Effector memory CD4-positive, alpha-beta T cell (primary cell): ENCODE measurements around the gene MEGF8.

Experiments used
- DNase-seq, 3 donors: peaks; one replicate each; pipeline ENCODE4 v3.0.0-alpha.2; 2020
- H3K27ac ChIP-seq: 2 replicates; pipeline ENCODE4 v1.7.0; 2013; ENCODE audit warnings: mild to moderate bottlenecking, low read length, moderate library complexity; ENCODE audit not compliant: insufficient read depth, poor library complexity, severe bottlenecking
- H3K27me3 ChIP-seq: replicated peaks from 2 replicates; pipeline ENCODE4 v1.7.0; 2013; ENCODE audit warnings: mild to moderate bottlenecking, low read length; ENCODE audit not compliant: insufficient read depth, control insufficient read depth, poor library complexity, severe bottlenecking
- H3K36me3 ChIP-seq: 2 replicates; pipeline ENCODE4 v1.7.0; 2013; ENCODE audit warnings: mild to moderate bottlenecking, low read length, moderate library complexity; ENCODE audit not compliant: control insufficient read depth, insufficient read depth
- H3K4me1 ChIP-seq: 2 replicates; pipeline ENCODE4 v1.7.0; 2013; ENCODE audit warnings: low read length, mild to moderate bottlenecking; ENCODE audit not compliant: control insufficient read depth, insufficient read depth, poor library complexity, severe bottlenecking
- H3K4me3 ChIP-seq: 2 replicates; pipeline ENCODE4 v1.7.0; 2013; ENCODE audit warnings: low read length, low read depth, mild to moderate bottlenecking; ENCODE audit not compliant: insufficient read depth, poor library complexity, severe bottlenecking
- H3K9me3 ChIP-seq: 2 replicates; pipeline ENCODE4 v1.7.0; 2013; ENCODE audit warnings: mild to moderate bottlenecking, low read length, moderate library complexity; ENCODE audit not compliant: control insufficient read depth

The MEGF8 gene

DNA sequence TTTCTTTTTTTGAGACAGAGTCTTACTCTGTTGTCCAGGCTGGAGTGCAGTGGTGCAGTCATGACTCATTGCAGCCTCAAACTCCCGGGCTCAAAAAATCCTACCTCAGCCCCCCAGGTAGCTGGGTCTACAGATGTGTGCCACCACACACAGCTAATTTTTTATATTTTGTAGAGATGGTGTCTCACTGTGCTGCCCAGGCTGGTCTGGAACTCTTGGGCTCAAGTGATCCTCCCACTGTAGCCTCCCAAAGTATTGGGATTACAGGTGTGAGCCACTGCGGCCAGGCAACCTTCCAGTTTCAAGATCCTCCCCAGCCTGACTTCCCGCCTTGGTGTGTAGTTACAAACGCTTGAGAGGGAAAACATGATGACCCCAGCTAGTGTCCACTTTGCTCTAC is 42.5 kb downstream of the MEGF8 start:
- Histone ChIP-seq H3K4me1 (no peaks in the 10 kb centered on the region), H3K36me3 (no peaks in the 10 kb centered on the region), H3K27me3 (no peaks in the 10 kb centered on the region), H3K27ac (no peak overlapping the region), H3K4me3 (no peak overlapping the region), H3K9me3 (no peaks in the 10 kb centered on the region)
- no peak for DNase-seq

GRCh38 chr19:42368360-42368759 is 42.9 kb downstream of the MEGF8 start:
- H3K9me3 ChIP-seq, result no peaks in the 10 kb centered on the region
- no peaks in the 10 kb centered on the region for H3K27me3 ChIP-seq
- no peak for DNase-seq
- H3K27ac ChIP-seq, result no peak overlapping the region
- no peak overlapping the region for H3K4me3 ChIP-seq
- H3K36me3 ChIP-seq, result no peaks in the 10 kb centered on the region
- no peaks in the 10 kb centered on the region for H3K4me1 ChIP-seq

GRCh38 chr19:42368765-42369164 is 43.3 kb downstream of the MEGF8 start:
- Histone ChIP-seq H3K4me1 (no peaks in the 10 kb centered on the region), H3K27me3 (no peaks in the 10 kb centered on the region), H3K36me3 (no peaks in the 10 kb centered on the region), H3K4me3 (no peak overlapping the region), H3K27ac (no peak overlapping the region), H3K9me3 (no peaks in the 10 kb centered on the region)
- no peak for DNase-seq

DNA sequence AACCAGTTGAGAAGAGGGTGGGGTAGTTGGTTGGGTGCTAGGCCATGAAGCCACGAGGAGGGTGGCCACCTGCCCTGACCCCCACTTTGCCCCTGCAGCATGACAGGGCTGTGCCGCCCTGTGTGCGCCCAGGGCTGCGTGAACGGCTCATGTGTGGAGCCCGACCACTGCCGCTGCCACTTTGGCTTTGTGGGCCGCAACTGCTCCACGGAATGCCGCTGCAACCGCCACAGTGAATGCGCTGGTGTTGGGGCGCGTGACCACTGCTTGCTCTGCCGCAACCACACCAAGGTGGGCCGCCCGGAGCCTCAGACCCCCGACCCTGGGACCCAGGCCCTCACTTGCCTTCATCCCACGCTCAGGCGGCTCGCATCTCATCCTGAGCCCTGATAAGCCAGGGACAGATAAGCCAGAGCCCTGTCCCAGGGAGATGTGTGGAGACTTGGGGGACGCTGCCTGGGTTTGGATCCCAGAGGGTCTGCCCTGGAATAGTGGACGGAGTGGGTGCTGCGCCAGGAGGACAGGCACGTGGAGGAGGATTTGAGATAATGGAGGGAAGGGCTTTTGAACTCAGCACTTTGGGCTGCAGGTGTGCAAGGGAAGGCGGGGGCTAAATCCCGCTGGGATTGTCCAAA is 44.1 kb downstream of the MEGF8 start:
- Histone ChIP-seq H3K9me3 (no peaks in the 10 kb centered on the region), H3K27me3 (no peaks in the 10 kb centered on the region), H3K36me3 (no peaks in the 10 kb centered on the region), H3K27ac (no peak overlapping the region), H3K4me1 (no peaks in the 10 kb centered on the region), H3K4me3 (no peak overlapping the region)
- no peak for DNase-seq

GRCh38 chr19:42370068-42370520 is 44.7 kb downstream of the MEGF8 start:
- H3K27me3 ChIP-seq, result no peaks in the 10 kb centered on the region
- H3K36me3 ChIP-seq, result no peaks in the 10 kb centered on the region
- H3K27ac ChIP-seq, result no peak overlapping the region
- H3K9me3 ChIP-seq, result no peaks in the 10 kb centered on the region
- no peak overlapping the region for H3K4me3 ChIP-seq
- DNase-seq, result no peak
- no peaks in the 10 kb centered on the region for H3K4me1 ChIP-seq

DNA sequence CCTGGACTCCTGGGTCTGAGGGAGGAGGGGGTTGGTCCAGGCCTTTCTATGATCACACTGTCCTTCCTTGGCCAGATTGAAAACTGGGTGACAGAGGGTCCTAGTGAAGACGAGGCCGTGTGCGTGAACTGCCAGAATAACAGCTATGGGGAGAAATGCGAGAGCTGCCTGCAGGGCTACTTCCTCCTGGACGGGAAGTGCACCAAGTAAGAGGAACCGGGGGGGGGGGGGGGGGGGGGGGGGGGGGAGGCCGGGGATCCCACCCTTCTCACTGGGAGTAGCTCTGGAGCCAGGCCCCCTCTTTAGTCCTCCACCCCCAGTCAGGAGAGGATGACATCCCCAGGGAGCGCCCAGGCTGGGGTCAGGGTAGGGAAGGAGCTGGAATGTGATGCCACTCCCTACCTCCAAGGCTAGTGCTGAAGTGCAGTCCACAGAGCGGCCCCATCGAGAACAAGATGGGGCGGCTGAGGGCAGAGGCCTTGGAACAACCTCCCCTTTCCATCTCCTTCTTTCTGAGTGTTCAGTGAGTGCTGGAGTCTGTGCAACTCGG is 45.3 kb downstream of the MEGF8 start:
- no peaks in the 10 kb centered on the region for H3K9me3 ChIP-seq
- no peak overlapping the region for H3K27ac ChIP-seq
- H3K4me1 ChIP-seq, result no peaks in the 10 kb centered on the region
- H3K36me3 ChIP-seq, result no peaks in the 10 kb centered on the region
- no peak overlapping the region for H3K4me3 ChIP-seq
- no peak for DNase-seq
- no peaks in the 10 kb centered on the region for H3K27me3 ChIP-seq

DNA sequence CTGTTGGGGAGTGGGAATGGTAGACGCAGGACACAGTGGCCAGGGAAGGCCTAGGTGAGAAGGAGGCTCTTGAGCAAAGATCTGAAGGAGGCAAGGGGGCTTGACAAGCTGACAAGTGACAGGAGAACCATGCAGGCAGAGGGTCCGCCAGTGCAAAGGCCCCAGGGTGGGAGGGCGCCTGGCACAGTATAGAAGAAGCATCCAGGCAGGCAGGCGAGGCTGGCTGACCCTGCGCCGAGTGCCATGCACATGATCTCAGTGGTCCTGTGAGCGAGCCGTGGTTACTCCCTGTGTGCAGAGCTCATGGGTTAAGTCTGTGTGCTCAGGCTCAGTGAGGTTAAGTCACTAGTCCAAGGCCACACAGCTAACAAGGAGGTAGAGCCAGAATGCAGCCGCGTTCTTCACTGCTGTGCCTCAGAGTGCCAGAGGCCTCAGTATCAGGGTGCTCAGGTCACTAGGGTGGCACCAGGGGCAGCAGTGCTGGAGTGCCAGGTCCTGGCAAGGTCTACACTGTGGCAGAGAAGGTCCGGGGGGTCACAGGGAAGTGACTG is 49.5 kb downstream of the MEGF8 start:
- Histone ChIP-seq H3K4me3 (no peak overlapping the region), H3K36me3 (no peaks in the 10 kb centered on the region), H3K27ac (no peak overlapping the region), H3K9me3 (no peaks in the 10 kb centered on the region), H3K4me1 (no peaks in the 10 kb centered on the region), H3K27me3 (no peaks in the 10 kb centered on the region)
- no peak for DNase-seq

GRCh38 chr19:42375415-42376176 is 50.2 kb downstream of the MEGF8 start:
- H3K4me3 ChIP-seq, result no peak overlapping the region
- no peaks in the 10 kb centered on the region for H3K9me3 ChIP-seq
- H3K27ac ChIP-seq, result no peak overlapping the region
- no peak for DNase-seq
- H3K27me3 ChIP-seq, result no peaks in the 10 kb centered on the region
- H3K4me1 ChIP-seq, result no peaks in the 10 kb centered on the region
- H3K36me3 ChIP-seq, result no peaks in the 10 kb centered on the region

- Histone ChIP-seq H3K9me3 (no peaks in the 10 kb centered on the region), H3K27me3 (no peaks in the 10 kb centered on the region), H3K27ac (no peak overlapping the region), H3K4me1 (no peaks in the 10 kb centered on the region), H3K4me3 (no peak overlapping the region), H3K36me3 (no peaks in the 10 kb centered on the region)
- DNase-seq, result no peak
These were observed 50.7 kb downstream of the MEGF8 start for GRCh38 chr19:42376177-42376555.
